IMR-90 (cell line): Measurements from ENCODE around the gene ST6GALNAC3. TPM values are rescaled to one million over a fixed set of nuclear protein-coding genes. Genes with fewer than 3 reads are reported as not detected.

Experiments
- ATAC-seq: fragments of 200-7000 bp; cut with Tn5 transposase; 2 replicates; pipeline ENCODE4 v1.9.1; 2020; ENCODE audit warnings: low read depth, mild to moderate bottlenecking, moderate library complexity
- BruUV-seq: library from RNA; stranded (reverse); fragments of 400-500 nt; replicated peaks from 2 replicates; lab custom pipeline; 2021; lab: Mats Ljungman, UMichigan
- CTCF ChIA-PET: fragments of 300-600 bp; formaldehyde crosslinking; extraction: SDS; loops from one replicate; lab custom pipeline; 2021; ENCODE audit warnings: antibody characterized with exemption; lab: Yijun Ruan, JAX
- POLR2A ChIA-PET: fragments of 300-600 bp; sonication (Branson Sonifier 250); formaldehyde crosslinking; loops from one replicate; lab custom pipeline; 2022; ENCODE audit warnings: antibody characterized with exemption; ENCODE audit not compliant: unreplicated experiment; lab: Charles Lee
- DNase-seq: peaks from one replicate; pipeline ENCODE4 v3.0.0; 2013
- H2AFZ ChIP-seq: replicated peaks from 2 replicates; pipeline ENCODE3; 2013; ENCODE audit warnings: low read length, mild to moderate bottlenecking; ENCODE audit not compliant: poor library complexity
- H2AK5ac ChIP-seq: 2 replicates; pipeline ENCODE4 v1.6.1; 2013; ENCODE audit warnings: low read depth, low read length, inconsistent platforms
- H2AK9ac ChIP-seq: replicated peaks from 2 replicates; pipeline ENCODE3; 2013; ENCODE audit warnings: mild to moderate bottlenecking, low read depth, low read length, moderate library complexity; ENCODE audit not compliant: poor library complexity
- H2BK120ac ChIP-seq: 2 replicates; pipeline ENCODE4 v1.6.1; 2013; ENCODE audit warnings: low read depth, low read length, inconsistent platforms
- H2BK15ac ChIP-seq: 3 replicates; pipeline ENCODE4 v1.6.1; 2013; ENCODE audit warnings: low read depth, low read length, inconsistent platforms
- H2BK20ac ChIP-seq: 2 replicates; pipeline ENCODE4 v1.6.1; 2013; ENCODE audit warnings: low read depth, mild to moderate bottlenecking, inconsistent platforms, low read length, moderate library complexity
- H2BK5ac ChIP-seq: 2 replicates; pipeline ENCODE4 v1.6.1; 2013; ENCODE audit warnings: mild to moderate bottlenecking, low read depth, low read length, inconsistent platforms; ENCODE audit not compliant: poor library complexity, severe bottlenecking
- H3K14ac ChIP-seq: replicated peaks from 2 replicates; pipeline ENCODE4 v1.6.1; 2013; ENCODE audit warnings: low read depth, low read length, inconsistent platforms
- H3K18ac ChIP-seq: 2 replicates; pipeline ENCODE4 v1.6.1; 2013; ENCODE audit warnings: low read depth, low read length, control low read depth
- H3K23ac ChIP-seq: 2 replicates; pipeline ENCODE4 v1.6.1; 2013; ENCODE audit warnings: low read depth, low read length, inconsistent platforms
- H3K27ac ChIP-seq: 2 replicates; pipeline ENCODE4 v1.5.1; 2013; ENCODE audit warnings: mild to moderate bottlenecking, control low read depth, low read length; ENCODE audit not compliant: insufficient read depth
- H3K27me3 ChIP-seq: 2 replicates; pipeline ENCODE4 v1.6.1; 2013; ENCODE audit warnings: low read length; ENCODE audit not compliant: control insufficient read depth, insufficient read depth
- H3K36me3 ChIP-seq: 2 replicates; pipeline ENCODE4 v1.6.1; 2013; ENCODE audit warnings: low read length, mixed read lengths; ENCODE audit not compliant: control insufficient read depth, insufficient read depth
- H3K4ac ChIP-seq: 2 replicates; pipeline ENCODE4 v1.6.1; 2013; ENCODE audit warnings: low read depth, low read length, inconsistent platforms
- H3K4me1 ChIP-seq: 2 replicates; pipeline ENCODE4 v1.6.1; 2013; ENCODE audit warnings: low read length, mixed read lengths; ENCODE audit not compliant: control insufficient read depth, insufficient read depth
- H3K4me2 ChIP-seq: 2 replicates; pipeline ENCODE4 v1.6.1; 2013; ENCODE audit warnings: low read depth, mild to moderate bottlenecking, control low read depth, low read length, moderate library complexity
- H3K4me3 ChIP-seq: 2 replicates; pipeline ENCODE4 v1.5.1; 2013; ENCODE audit warnings: low read depth, mild to moderate bottlenecking, control low read depth, low read length, moderate library complexity; ENCODE audit not compliant: insufficient read depth
- H3K56ac ChIP-seq: 2 replicates; pipeline ENCODE4 v1.6.1; 2013; ENCODE audit warnings: low read length, inconsistent platforms; ENCODE audit not compliant: insufficient read depth; ENCODE audit errors: extremely low read depth
- H3K79me1 ChIP-seq, 2 experiments: 2 replicates each; pipeline ENCODE4 v1.6.1; 2013; ENCODE audit warnings: low read length in 2 of 2, inconsistent platforms in 1 of 2, low read depth in 1 of 2
- H3K9ac ChIP-seq: 2 replicates; pipeline ENCODE4 v1.6.1; 2013; ENCODE audit warnings: low read depth, low read length, control low read depth
- H3K9me1 ChIP-seq: 2 replicates; pipeline ENCODE4 v1.6.1; 2013; ENCODE audit warnings: low read length, inconsistent platforms; ENCODE audit not compliant: insufficient read depth
- H3K9me3 ChIP-seq: 2 replicates; pipeline ENCODE4 v1.6.1; 2013; ENCODE audit warnings: low read length; ENCODE audit not compliant: control insufficient read depth, insufficient read depth
- H4K20me1 ChIP-seq: 2 replicates; pipeline ENCODE4 v1.6.1; 2013; ENCODE audit warnings: low read length, inconsistent platforms; ENCODE audit not compliant: insufficient read depth
- H4K5ac ChIP-seq: 2 replicates; pipeline ENCODE4 v1.6.1; 2013; ENCODE audit warnings: mild to moderate bottlenecking, low read depth, low read length, control low read depth
- H4K8ac ChIP-seq, 2 experiments: 2 replicates each; pipeline ENCODE4 v1.6.1; 2013; ENCODE audit warnings: low read depth in 2 of 2, low read length in 2 of 2, control low read depth in 1 of 2, inconsistent platforms in 1 of 2
- H4K91ac ChIP-seq: 2 replicates; pipeline ENCODE4 v1.6.1; 2013; ENCODE audit warnings: low read depth, low read length, inconsistent platforms; ENCODE audit not compliant: insufficient read depth
- CEBPB ChIP-seq: IDR thresholded peaks from 2 replicates; pipeline ENCODE4 v1.6.1; 2012; ENCODE audit warnings: low read depth, low read length, improper control_type of control experiment
- CHD1 ChIP-seq: IDR thresholded peaks from 2 replicates; pipeline ENCODE4 v1.6.1; 2012; ENCODE audit warnings: low read depth, low read length, improper control_type of control experiment
- FOS ChIP-seq: fragments of 150-350 bp; IDR thresholded peaks from 2 replicates; pipeline ENCODE4 v1.6.1; 2016; ENCODE audit warnings: low read depth, low read length
- MAZ ChIP-seq: IDR thresholded peaks from 2 replicates; pipeline ENCODE4 v1.6.1; 2012; ENCODE audit warnings: low read depth, mild to moderate bottlenecking, low read length, improper control_type of control experiment, moderate library complexity, borderline replicate concordance
- NFE2L2 ChIP-seq: fragments of 150-350 bp; IDR thresholded peaks from 2 replicates; pipeline ENCODE4 v1.6.1; 2016; ENCODE audit warnings: low read depth, mild to moderate bottlenecking, low read length
- POLR2A ChIP-seq: IDR thresholded peaks from 2 replicates; pipeline ENCODE4 v1.6.1; 2012; ENCODE audit warnings: mild to moderate bottlenecking, low read depth, low read length
- RAD21 ChIP-seq: IDR thresholded peaks from 2 replicates; pipeline ENCODE4 v1.6.1; 2012; ENCODE audit warnings: low read length, improper control_type of control experiment
- RCOR1 ChIP-seq: IDR thresholded peaks from 2 replicates; pipeline ENCODE4 v1.6.1; 2012; ENCODE audit warnings: mild to moderate bottlenecking, low read length, improper control_type of control experiment; ENCODE audit not compliant: insufficient replicate concordance
- SMC3 ChIP-seq: fragments of 150-350 bp; IDR thresholded peaks from 2 replicates; pipeline ENCODE4 v1.6.1; 2016; ENCODE audit warnings: low read depth, mild to moderate bottlenecking, antibody characterized with exemption, low read length, moderate library complexity
- WGBS, 2 experiments: methylation state at CpG; one replicate each; pipeline versions ENCODE4 v1.1.5 to v1.1.7; 2013; ENCODE audit warnings: missing lambda C conversion rate in 2 of 2; ENCODE audit not compliant: insufficient read length in 1 of 2; ENCODE audit errors: extremely low coverage in 2 of 2; 5-methylcytosine and 5-hydroxymethylcytosine counted together
- dilution Hi-C: fragments of 300-500 bp; cut with HindIII; formaldehyde crosslinking; loops from one replicate; pipeline ENCODE4 v1.14.3; 2018; ENCODE audit warnings: low sequenced_read_pairs; ENCODE audit not compliant: unreplicated experiment
- in situ Hi-C: fragments of 300-500 bp; cut with MboI; formaldehyde crosslinking; loops from 3 replicates; pipeline ENCODE4 v1.14.3; 2019; ENCODE audit warnings: low sequenced_read_pairs, inconsistent platforms, mixed read lengths
- intact Hi-C: fragments of 100-400 bp; cut with micrococcal nuclease; formaldehyde crosslinking; loops from 2 replicates; pipeline ENCODE4 v1.10.0; 2022
- polyA plus RNA-seq, 3 experiments: library from polyadenylated mRNA; depleted of rRNA; stranded (reverse); fragments of >200 nt; gene quantifications; 2 replicates each; pipeline ENCODE4 v1.2.3, GENCODE V29; 2012; ENCODE audit warnings: low replicate concordance in 1 of 3
- total RNA-seq: library from RNA; depleted of rRNA; stranded (reverse); fragments of >200 nt; gene quantifications from 2 replicates; pipeline ENCODE4 v1.2.3, GENCODE V29; 2012
- TF ChIP-seq, protein P1 (sequence below): conservative IDR thresholded peaks from 2 replicates; pipeline ENCODE4 v1.5.1; 2012; ENCODE audit warnings: mild to moderate bottlenecking, low read depth, low read length, improper control_type of control experiment
- TF ChIP-seq, protein P2 (sequence below): fragments of 150-350 bp; IDR thresholded peaks from 2 replicates; pipeline ENCODE4 v1.6.1; 2016; ENCODE audit warnings: low read depth, mild to moderate bottlenecking, low read length, moderate library complexity, borderline replicate concordance
- TF ChIP-seq, protein P3 (sequence below): fragments of 150-350 bp; IDR thresholded peaks from 2 replicates; pipeline ENCODE4 v1.6.1; 2017; ENCODE audit warnings: mild to moderate bottlenecking, antibody characterized with exemption, low read length, low read depth

ST6GALNAC3 gene
- total and polyA plus RNA-seq, 2 of the 4 experiments (the other 2 are of a cell fraction), result 0.65 to 1.3 TPM

DNA sequence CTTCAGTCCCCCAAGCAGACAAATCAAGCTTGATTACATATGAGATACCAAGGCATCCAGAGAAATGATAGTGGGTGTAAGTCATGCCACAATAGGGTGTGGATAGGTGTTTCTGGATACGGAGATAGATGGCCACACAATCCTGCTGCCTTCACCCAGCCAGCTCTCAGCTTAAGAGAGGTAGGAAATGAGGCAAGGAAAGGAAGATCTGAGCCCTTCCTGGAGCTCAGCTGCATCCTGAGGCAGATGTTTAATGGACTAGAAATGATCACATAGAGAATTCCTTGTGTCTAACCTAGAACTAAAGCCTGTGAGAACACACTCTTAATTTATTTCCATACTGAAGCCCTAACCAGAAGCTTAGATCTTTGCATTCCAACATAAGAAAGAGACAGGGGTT is 210.3 kb downstream of the ST6GALNAC3 start:
- Histone ChIP-seq H3K9me3 (no peaks in the 10 kb centered on the region), H4K8ac (no peak overlapping the region), H3K27me3 (no peaks in the 10 kb centered on the region), H2BK20ac (no peak overlapping the region), H4K20me1 (no peaks in the 10 kb centered on the region), H3K79me1 (no peaks in the 10 kb centered on the region), H3K27ac (no peak overlapping the region), H4K91ac (no peak overlapping the region), H3K4me2 (no peak overlapping the region), H3K23ac (no peak overlapping the region), H3K14ac (no peak overlapping the region), H3K18ac (no peak overlapping the region), H2BK5ac (no peak overlapping the region), H2AK9ac (no peak overlapping the region), H3K9ac (no peak overlapping the region), H3K4me1 (no peaks in the 10 kb centered on the region), H3K56ac (no peak overlapping the region), H3K36me3 (no peaks in the 10 kb centered on the region), H3K9me1 (no peaks in the 10 kb centered on the region), H2AFZ (no peak overlapping the region), H2AK5ac (no peak overlapping the region), H2BK15ac (no peak overlapping the region), H3K4me3 (no peak overlapping the region), H2BK120ac (no peak overlapping the region), H3K4ac (no peak overlapping the region), H4K5ac (no peak overlapping the region)
- POLR2A ChIA-PET, result no interaction called here
- dilution Hi-C loops (no loop called here), in situ Hi-C loops (no loop called here), intact Hi-C loops (no loop called here)
- WGBS, 2 experiments, result no CpG with 5 or more reads among the region's 1 CpG
- ATAC-seq, result no peak
- TF ChIP-seq MAZ (no peak), POLR2A (no peak), SMC3 (no peak), FOS (no peak), RCOR1 (no peak), CEBPB (no peak), RAD21 (no peak), NFE2L2 (no peak), CHD1 (no peak)
- TF ChIP-seq, protein P1, sequence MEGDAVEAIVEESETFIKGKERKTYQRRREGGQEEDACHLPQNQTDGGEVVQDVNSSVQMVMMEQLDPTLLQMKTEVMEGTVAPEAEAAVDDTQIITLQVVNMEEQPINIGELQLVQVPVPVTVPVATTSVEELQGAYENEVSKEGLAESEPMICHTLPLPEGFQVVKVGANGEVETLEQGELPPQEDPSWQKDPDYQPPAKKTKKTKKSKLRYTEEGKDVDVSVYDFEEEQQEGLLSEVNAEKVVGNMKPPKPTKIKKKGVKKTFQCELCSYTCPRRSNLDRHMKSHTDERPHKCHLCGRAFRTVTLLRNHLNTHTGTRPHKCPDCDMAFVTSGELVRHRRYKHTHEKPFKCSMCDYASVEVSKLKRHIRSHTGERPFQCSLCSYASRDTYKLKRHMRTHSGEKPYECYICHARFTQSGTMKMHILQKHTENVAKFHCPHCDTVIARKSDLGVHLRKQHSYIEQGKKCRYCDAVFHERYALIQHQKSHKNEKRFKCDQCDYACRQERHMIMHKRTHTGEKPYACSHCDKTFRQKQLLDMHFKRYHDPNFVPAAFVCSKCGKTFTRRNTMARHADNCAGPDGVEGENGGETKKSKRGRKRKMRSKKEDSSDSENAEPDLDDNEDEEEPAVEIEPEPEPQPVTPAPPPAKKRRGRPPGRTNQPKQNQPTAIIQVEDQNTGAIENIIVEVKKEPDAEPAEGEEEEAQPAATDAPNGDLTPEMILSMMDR, result no peak
- TF ChIP-seq, protein P2, sequence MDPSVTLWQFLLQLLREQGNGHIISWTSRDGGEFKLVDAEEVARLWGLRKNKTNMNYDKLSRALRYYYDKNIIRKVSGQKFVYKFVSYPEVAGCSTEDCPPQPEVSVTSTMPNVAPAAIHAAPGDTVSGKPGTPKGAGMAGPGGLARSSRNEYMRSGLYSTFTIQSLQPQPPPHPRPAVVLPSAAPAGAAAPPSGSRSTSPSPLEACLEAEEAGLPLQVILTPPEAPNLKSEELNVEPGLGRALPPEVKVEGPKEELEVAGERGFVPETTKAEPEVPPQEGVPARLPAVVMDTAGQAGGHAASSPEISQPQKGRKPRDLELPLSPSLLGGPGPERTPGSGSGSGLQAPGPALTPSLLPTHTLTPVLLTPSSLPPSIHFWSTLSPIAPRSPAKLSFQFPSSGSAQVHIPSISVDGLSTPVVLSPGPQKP, result no peak
- TF ChIP-seq, protein P3, sequence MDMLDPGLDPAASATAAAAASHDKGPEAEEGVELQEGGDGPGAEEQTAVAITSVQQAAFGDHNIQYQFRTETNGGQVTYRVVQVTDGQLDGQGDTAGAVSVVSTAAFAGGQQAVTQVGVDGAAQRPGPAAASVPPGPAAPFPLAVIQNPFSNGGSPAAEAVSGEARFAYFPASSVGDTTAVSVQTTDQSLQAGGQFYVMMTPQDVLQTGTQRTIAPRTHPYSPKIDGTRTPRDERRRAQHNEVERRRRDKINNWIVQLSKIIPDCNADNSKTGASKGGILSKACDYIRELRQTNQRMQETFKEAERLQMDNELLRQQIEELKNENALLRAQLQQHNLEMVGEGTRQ, result no peak
- no peak for DNase-seq
- CTCF ChIA-PET, result no interaction called here
- BruUV-seq, result no TSS peak
